AG04449 (cell line): ENCODE data around the gene EP300.

Experiments
- CTCF ChIA-PET: fragments of 350-600 bp; formaldehyde crosslinking; extraction: SDS; loops from one replicate; lab custom pipeline; 2021; ENCODE audit warnings: antibody characterized with exemption; lab: Yijun Ruan, JAX
- POLR2A ChIA-PET: fragments of 400-600, 350-600 bp; formaldehyde crosslinking; extraction: SDS; loops from one replicate; lab custom pipeline; 2020; ENCODE audit warnings: antibody characterized with exemption, inconsistent platforms; lab: Yijun Ruan, JAX
- DNase-seq: peaks from one replicate; pipeline ENCODE4 v3.0.0-alpha.2; 2010; ENCODE audit warnings: low read depth, low spot score
- H3K4me3 ChIP-seq: 2 replicates; pipeline ENCODE4 v1.5.1; 2011; ENCODE audit warnings: low read depth, mild to moderate bottlenecking, control low read depth, low read length
- TF ChIP-seq, protein P1 (sequence below): IDR thresholded peaks from one replicate; pipeline ENCODE4 v1.5.1; 2011; ENCODE audit warnings: mild to moderate bottlenecking, moderate library complexity, low read length, control low read depth, inconsistent platforms; ENCODE audit not compliant: insufficient read depth; ENCODE audit errors: missing control alignments

The EP300 gene

DNA sequence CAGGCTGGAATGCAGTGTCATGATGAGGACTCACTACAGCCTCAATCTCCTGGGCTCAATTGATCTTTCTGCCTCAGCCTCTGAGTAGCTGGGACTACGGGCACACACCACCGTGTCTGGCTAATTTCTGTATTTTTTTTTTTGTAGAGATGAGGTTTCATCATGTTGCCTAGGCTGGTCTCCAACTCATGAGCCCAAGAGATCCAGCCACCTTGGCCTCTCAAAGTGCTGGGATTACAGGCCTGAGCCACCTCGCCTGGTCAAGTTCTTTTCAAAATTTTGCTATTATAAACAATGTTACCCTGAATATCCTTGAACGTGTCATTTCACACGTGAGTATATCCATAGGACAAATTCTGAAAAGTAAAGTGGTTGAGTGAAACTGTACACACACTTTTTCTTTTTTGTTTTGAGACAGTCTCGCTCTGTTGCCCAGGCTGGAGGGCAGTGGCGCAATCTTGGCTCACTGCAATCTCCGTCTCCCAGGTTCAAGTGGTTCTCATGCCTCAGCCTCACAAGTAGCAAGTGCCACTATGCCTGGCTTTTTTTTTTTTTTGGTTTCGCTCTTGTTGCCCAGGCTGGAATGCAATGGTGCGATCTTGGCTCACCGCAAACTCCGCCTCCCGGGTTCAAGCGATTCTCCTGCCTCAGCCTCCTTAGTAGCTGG is 21.6 kb upstream of the EP300 start:
- DNase-seq: no peak
- no peak overlapping the region for H3K4me3 ChIP-seq
- ChIA-PET CTCF (interaction anchor here (0.7 kb wide), 1 partner anchor 547 kb away, joined by 4 read pairs; no protein-coding TSS in a partner anchor), POLR2A (no interaction called here)
- TF ChIP-seq, protein P1, sequence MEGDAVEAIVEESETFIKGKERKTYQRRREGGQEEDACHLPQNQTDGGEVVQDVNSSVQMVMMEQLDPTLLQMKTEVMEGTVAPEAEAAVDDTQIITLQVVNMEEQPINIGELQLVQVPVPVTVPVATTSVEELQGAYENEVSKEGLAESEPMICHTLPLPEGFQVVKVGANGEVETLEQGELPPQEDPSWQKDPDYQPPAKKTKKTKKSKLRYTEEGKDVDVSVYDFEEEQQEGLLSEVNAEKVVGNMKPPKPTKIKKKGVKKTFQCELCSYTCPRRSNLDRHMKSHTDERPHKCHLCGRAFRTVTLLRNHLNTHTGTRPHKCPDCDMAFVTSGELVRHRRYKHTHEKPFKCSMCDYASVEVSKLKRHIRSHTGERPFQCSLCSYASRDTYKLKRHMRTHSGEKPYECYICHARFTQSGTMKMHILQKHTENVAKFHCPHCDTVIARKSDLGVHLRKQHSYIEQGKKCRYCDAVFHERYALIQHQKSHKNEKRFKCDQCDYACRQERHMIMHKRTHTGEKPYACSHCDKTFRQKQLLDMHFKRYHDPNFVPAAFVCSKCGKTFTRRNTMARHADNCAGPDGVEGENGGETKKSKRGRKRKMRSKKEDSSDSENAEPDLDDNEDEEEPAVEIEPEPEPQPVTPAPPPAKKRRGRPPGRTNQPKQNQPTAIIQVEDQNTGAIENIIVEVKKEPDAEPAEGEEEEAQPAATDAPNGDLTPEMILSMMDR: no peak

DNA sequence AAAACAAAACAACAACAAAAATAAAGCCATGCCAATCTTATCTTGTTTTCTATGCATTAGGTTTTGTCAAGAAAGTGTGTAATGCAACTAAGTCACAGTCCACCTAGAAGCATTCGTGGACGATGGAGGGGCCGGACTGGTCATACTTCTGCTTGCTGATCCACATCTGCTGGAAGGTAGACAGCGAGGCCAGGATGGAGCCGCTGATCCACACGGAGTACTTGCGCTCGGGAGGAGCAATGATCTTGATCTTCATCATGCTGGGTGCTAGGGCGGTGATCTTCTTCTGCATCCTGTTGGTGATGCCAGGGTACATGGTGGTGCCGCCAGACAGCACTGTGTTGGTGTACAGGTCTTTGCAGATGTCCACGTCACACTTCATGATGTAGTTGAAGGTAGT is 18.3 kb upstream of the EP300 start:
- CTCF ChIA-PET: no interaction called here
- no peak for DNase-seq
- no peak overlapping the region for H3K4me3 ChIP-seq
- TF ChIP-seq, protein P1: no peak
- POLR2A ChIA-PET: no interaction called here

DNA sequence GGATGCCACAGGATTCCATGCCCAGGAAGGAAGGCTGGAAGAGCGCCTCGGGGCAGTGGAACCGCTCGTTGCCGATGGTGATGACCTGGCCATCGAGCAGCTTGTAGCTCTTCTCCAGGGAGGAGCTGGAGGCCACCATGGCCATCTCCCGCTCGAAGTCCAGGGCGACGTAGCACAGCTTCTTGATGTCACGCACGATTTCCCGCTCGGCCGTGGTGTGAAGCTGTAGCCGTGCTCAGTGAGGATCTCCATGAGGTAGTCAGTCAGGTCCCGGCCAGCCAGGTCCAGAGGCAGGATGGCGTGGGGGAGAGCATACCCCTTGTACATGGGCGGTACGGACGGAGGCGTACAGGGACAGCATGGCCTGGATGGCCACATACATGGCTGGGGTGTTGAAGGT is 17.9 kb upstream of the EP300 start:
- ChIA-PET POLR2A (no interaction called here), CTCF (no interaction called here)
- TF ChIP-seq, protein P1: no peak
- no peak for DNase-seq
- H3K4me3 ChIP-seq: no peak overlapping the region

DNA sequence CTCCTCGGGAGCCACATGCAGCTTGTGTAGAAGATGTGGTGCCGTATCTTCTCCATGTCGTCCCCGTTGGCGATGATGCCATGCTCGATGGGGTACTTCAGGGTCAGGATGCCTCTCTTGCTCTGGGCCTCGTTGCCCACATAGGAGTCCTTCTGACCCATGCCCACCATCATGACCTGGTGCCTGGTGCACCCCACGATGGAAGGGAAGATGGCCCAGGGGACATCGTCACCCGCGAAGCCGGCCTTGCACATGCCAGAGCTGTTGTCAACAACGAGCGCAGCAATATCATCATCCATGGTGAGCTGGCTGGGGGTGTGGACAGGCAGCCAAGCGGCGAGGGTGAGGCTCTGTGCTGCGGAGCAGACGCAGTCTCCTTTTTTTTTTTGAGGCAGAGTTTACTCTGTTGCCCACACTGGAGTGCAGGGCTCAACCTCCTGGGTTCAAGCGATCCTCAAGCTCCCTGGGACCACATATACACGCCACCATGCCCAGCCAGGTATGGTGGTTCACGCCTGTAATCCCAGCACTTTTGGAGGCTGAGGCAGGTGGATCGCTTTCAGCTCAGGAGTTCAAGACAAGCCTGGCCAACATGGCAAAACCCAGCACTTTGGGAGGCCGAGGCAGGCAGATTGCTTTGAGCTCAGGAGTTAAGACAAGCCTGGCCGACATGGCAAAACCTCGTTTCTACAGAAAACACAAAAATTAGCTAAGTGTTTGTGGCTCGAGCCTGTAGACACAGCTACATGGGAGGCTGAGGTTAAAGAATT is 17.3 kb upstream of the EP300 start:
- CTCF ChIA-PET: interaction anchor here (1.1 kb wide), 1 partner anchor 17 kb away, joined by 3 read pairs; no protein-coding TSS in a partner anchor
- no peak overlapping the region for H3K4me3 ChIP-seq
- POLR2A ChIA-PET: no interaction called here
- TF ChIP-seq, protein P1: no peak
- no peak for DNase-seq

DNA sequence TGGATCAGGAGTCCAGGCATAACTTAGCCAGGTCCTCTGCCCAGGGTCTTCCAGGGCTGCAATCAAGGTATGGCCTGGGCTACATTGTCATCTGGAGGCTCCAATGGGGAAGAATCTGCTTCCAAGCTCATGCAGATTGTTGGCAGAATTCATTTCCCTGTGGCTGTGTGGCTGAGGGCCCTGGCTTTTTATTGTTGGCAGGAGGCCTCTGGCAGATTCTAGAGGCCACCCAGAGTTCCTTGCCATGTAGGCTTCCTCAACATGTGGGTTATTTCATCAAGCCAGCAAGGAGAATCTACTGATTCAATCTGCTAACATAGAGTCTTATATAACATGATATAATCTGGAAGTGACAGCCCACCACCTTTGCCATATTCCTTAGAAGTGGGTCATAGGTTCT is 16.4 kb upstream of the EP300 start:
- DNase-seq: no peak
- TF ChIP-seq, protein P1: no peak
- H3K4me3 ChIP-seq: no peak overlapping the region
- ChIA-PET CTCF (interaction anchor here (1.1 kb wide), 1 partner anchor 18 kb away, joined by 3 read pairs; no protein-coding TSS in a partner anchor), POLR2A (no interaction called here)

DNA sequence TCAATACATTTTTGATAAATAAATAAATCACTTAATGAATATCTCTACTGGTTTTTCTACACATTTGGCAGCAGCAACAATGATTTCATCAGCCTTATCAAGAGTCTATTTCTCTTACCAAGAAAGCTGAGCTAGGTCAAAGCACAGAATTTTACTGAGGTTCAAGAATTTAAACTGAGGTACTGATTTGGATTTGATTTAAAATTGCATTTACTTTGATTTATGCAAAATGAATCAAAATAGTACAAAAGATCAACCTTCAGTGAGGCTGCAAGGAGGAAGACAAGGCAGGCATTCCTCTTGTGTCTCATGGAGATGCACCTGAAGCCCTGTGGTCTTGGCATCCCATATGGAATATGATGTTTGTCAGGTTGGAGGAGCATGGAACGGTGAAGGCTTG is 15.5 kb upstream of the EP300 start:
- H3K4me3 ChIP-seq: no peak overlapping the region

More for the DNA sequence above, 15.5 kb upstream of the EP300 start:
- POLR2A ChIA-PET: no interaction called here
- DNase-seq: no peak
- TF ChIP-seq, protein P1: no peak
- CTCF ChIA-PET: no interaction called here
